Cardiac fibroblast (primary cell): ENCODE data around the gene KCNJ11.

ENCODE experiments used
- DNase-seq, 2 donors: peaks; one replicate each; pipeline versions ENCODE4 v3.0.0 to v3.0.0-alpha.2; 2010; ENCODE audit warnings: low read depth in 2 of 2
- H3K4me3 ChIP-seq, 2 donors: replicated peaks in 1 of 2; 1 replicate in 1 of 2; 2 replicates in 1 of 2; pipeline ENCODE4 v1.5.1; 2011; ENCODE audit warnings: low read depth in 2 of 2, low read length in 2 of 2, mild to moderate bottlenecking in 2 of 2, moderate library complexity in 1 of 2
- CTCF ChIP-seq: IDR thresholded peaks from one replicate; pipeline ENCODE4 v1.5.1; 2011; ENCODE audit warnings: low read depth, mild to moderate bottlenecking, low read length, inconsistent platforms

The KCNJ11 gene

GRCh38 chr11:17369684-17370243 lies 18.7 kb downstream of the KCNJ11 start:
- no peak overlapping the region for H3K4me3 ChIP-seq
- no peak for DNase-seq
- TF ChIP-seq CTCF, result no peak

GRCh38 chr11:17369094-17369493 lies 19.4 kb downstream of the KCNJ11 start:
- H3K4me3 ChIP-seq, result no peak overlapping the region
- no peak for DNase-seq
- no peak for TF ChIP-seq CTCF

- no peak for DNase-seq
- no peak for TF ChIP-seq CTCF
Observed at GRCh38 chr11:17368551-17368950, 19.9 kb downstream of the KCNJ11 start.

GRCh38 chr11:17366495-17366894 lies 22.0 kb downstream of the KCNJ11 start:
- TF ChIP-seq CTCF, result no peak
- no peak overlapping the region for H3K4me3 ChIP-seq
- no peak for DNase-seq

More at GRCh38 chr11:17368551-17368950, 19.9 kb downstream of the KCNJ11 start:
- H3K4me3 ChIP-seq, result no peak overlapping the region

- peak; percentile 83 to 88 for DNase-seq
- peak; percentile 62 for TF ChIP-seq CTCF
- H3K4me3 ChIP-seq, result peak overlapping the region in 1 of 2 donors; percentile 56
Observed at GRCh38 chr11:17354601-17354991, 33.9 kb downstream of the KCNJ11 start.

- DNase-seq, result peak in 1 of 2 donors; percentile 7
- TF ChIP-seq CTCF, result no peak
- peak overlapping the region; percentile 56 for H3K4me3 ChIP-seq
Observed at GRCh38 chr11:17353821-17354600, 34.4 kb downstream of the KCNJ11 start.
